GM12878 (cell line): Measurements from ENCODE around the gene CAB39L.

Source experiments
- EZH2 ChIP-seq: IDR thresholded peaks from 2 replicates; pipeline ENCODE4 v1.6.1; 2012; ENCODE audit warnings: low read depth, mild to moderate bottlenecking, control low read depth, inconsistent platforms, low read length, borderline replicate concordance; ENCODE audit not compliant: control insufficient read depth
- POLR2A ChIP-seq: IDR thresholded peaks from 2 replicates; pipeline ENCODE4 v1.6.1; 2011; ENCODE audit warnings: low read depth, mild to moderate bottlenecking, low read length
- POLR2AphosphoS2 ChIP-seq: IDR thresholded peaks from 2 replicates; pipeline ENCODE4 v1.6.1; 2011; ENCODE audit warnings: low read depth, mild to moderate bottlenecking, low read length, improper control_type of control experiment, moderate library complexity
- SIN3A ChIP-seq: IDR thresholded peaks from 2 replicates; pipeline ENCODE4 v1.6.1; 2012; ENCODE audit warnings: low read depth, low read length, improper control_type of control experiment
- SMC3 ChIP-seq: IDR thresholded peaks from 2 replicates; pipeline ENCODE4 v1.6.1; 2011; ENCODE audit warnings: low read length, improper control_type of control experiment, borderline replicate concordance
- YY1 ChIP-seq: IDR thresholded peaks from 2 replicates; pipeline ENCODE4 v1.6.1; 2011; ENCODE audit warnings: low read depth, mild to moderate bottlenecking, low read length
- TF ChIP-seq, protein P1 (sequence below), 3 experiments: IDR thresholded peaks in 2 of 3; conservative IDR thresholded peaks in 1 of 3; 2 replicates each; pipeline ENCODE4 v1.5.1; 2011; ENCODE audit warnings: low read depth in 3 of 3, low read length in 3 of 3, mild to moderate bottlenecking in 3 of 3, control low read depth in 2 of 3, moderate library complexity in 2 of 3, inconsistent platforms in 1 of 3, mixed read lengths in 1 of 3; ENCODE audit not compliant: control insufficient read depth in 2 of 3, insufficient read depth in 1 of 3; ENCODE audit errors: extremely low read depth in 1 of 3
- TF ChIP-seq, protein P2 (sequence below): IDR thresholded peaks from 2 replicates; pipeline ENCODE4 v1.6.1; 2012; ENCODE audit warnings: low read length, inconsistent platforms
- TF ChIP-seq, protein P3 (sequence below): IDR thresholded peaks from 2 replicates; pipeline ENCODE4 v1.6.1; 2012; ENCODE audit warnings: improper control_type of control experiment, low read depth, low read length; ENCODE audit not compliant: insufficient replicate concordance
- TF ChIP-seq, protein P4 (sequence below): IDR thresholded peaks from 2 replicates; pipeline ENCODE4 v1.6.1; 2011; ENCODE audit warnings: low read depth, low read length, improper control_type of control experiment, borderline replicate concordance

DNA sequence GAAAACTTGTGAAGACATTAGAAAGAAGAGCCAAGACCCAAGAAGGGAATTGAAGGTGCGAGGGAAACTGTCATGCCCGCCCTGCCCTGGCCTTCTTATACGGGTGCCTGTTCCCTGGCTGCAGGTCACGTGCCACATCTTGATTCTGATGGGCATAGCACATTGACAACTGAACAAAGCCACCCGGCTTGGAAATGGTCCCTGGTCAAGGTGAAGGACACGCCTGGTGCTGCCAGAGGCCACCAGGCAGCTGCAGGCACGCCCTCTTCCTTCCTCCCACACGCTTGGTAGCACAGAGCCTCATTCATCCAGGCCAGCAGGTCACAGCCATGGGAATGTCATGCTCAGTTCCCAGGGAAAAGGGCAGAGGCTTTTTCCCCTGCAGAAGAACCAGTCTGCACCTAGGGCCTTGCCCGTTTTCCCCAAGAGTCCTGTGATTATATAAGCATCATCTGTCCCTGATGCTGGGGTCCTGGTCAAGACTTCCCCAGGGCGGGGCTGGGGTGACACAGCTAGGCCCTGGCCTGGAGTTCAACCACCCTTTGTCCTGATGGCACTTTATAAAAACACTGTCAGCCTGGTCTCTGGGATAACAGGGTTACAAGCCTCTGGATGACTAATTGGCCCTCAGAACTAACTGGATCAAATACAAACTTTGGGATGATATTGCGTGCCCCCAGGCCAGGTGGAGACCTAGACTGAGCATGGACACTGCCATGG is 140.2 kb downstream of the CAB39L start:
- TF ChIP-seq, protein P1, sequence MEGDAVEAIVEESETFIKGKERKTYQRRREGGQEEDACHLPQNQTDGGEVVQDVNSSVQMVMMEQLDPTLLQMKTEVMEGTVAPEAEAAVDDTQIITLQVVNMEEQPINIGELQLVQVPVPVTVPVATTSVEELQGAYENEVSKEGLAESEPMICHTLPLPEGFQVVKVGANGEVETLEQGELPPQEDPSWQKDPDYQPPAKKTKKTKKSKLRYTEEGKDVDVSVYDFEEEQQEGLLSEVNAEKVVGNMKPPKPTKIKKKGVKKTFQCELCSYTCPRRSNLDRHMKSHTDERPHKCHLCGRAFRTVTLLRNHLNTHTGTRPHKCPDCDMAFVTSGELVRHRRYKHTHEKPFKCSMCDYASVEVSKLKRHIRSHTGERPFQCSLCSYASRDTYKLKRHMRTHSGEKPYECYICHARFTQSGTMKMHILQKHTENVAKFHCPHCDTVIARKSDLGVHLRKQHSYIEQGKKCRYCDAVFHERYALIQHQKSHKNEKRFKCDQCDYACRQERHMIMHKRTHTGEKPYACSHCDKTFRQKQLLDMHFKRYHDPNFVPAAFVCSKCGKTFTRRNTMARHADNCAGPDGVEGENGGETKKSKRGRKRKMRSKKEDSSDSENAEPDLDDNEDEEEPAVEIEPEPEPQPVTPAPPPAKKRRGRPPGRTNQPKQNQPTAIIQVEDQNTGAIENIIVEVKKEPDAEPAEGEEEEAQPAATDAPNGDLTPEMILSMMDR (IDR thresholded peaks at IDR 0.05 in 2 of 3, conservative IDR thresholded peaks at IDR 0.05 in 1 of 3; ENCODE audit: control insufficient read depth in 2 of 3, extremely low read depth in 1 of 3, insufficient read depth in 1 of 3, low read depth in 3 of 3, low read length in 3 of 3) = no peak
- TF ChIP-seq YY1 (no peak), POLR2A (no peak), POLR2AphosphoS2 (no peak), SIN3A (no peak), EZH2 (no peak), SMC3 (no peak)
- TF ChIP-seq, protein P2, sequence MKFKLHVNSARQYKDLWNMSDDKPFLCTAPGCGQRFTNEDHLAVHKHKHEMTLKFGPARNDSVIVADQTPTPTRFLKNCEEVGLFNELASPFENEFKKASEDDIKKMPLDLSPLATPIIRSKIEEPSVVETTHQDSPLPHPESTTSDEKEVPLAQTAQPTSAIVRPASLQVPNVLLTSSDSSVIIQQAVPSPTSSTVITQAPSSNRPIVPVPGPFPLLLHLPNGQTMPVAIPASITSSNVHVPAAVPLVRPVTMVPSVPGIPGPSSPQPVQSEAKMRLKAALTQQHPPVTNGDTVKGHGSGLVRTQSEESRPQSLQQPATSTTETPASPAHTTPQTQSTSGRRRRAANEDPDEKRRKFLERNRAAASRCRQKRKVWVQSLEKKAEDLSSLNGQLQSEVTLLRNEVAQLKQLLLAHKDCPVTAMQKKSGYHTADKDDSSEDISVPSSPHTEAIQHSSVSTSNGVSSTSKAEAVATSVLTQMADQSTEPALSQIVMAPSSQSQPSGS = no peak
- TF ChIP-seq, protein P3, sequence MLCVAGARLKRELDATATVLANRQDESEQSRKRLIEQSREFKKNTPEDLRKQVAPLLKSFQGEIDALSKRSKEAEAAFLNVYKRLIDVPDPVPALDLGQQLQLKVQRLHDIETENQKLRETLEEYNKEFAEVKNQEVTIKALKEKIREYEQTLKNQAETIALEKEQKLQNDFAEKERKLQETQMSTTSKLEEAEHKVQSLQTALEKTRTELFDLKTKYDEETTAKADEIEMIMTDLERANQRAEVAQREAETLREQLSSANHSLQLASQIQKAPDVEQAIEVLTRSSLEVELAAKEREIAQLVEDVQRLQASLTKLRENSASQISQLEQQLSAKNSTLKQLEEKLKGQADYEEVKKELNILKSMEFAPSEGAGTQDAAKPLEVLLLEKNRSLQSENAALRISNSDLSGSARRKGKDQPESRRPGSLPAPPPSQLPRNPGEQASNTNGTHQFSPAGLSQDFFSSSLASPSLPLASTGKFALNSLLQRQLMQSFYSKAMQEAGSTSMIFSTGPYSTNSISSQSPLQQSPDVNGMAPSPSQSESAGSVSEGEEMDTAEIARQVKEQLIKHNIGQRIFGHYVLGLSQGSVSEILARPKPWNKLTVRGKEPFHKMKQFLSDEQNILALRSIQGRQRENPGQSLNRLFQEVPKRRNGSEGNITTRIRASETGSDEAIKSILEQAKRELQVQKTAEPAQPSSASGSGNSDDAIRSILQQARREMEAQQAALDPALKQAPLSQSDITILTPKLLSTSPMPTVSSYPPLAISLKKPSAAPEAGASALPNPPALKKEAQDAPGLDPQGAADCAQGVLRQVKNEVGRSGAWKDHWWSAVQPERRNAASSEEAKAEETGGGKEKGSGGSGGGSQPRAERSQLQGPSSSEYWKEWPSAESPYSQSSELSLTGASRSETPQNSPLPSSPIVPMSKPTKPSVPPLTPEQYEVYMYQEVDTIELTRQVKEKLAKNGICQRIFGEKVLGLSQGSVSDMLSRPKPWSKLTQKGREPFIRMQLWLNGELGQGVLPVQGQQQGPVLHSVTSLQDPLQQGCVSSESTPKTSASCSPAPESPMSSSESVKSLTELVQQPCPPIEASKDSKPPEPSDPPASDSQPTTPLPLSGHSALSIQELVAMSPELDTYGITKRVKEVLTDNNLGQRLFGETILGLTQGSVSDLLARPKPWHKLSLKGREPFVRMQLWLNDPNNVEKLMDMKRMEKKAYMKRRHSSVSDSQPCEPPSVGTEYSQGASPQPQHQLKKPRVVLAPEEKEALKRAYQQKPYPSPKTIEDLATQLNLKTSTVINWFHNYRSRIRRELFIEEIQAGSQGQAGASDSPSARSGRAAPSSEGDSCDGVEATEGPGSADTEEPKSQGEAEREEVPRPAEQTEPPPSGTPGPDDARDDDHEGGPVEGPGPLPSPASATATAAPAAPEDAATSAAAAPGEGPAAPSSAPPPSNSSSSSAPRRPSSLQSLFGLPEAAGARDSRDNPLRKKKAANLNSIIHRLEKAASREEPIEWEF = no peak
- TF ChIP-seq, protein P4, sequence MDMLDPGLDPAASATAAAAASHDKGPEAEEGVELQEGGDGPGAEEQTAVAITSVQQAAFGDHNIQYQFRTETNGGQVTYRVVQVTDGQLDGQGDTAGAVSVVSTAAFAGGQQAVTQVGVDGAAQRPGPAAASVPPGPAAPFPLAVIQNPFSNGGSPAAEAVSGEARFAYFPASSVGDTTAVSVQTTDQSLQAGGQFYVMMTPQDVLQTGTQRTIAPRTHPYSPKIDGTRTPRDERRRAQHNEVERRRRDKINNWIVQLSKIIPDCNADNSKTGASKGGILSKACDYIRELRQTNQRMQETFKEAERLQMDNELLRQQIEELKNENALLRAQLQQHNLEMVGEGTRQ = no peak
